Endothelial cell (in vitro differentiated cells): ENCODE data around the gene SYNJ2. TPM values are rescaled to one million over a fixed set of nuclear protein-coding genes. Genes with fewer than 3 reads are reported as not detected.

Source experiments
- DNase-seq: peaks from one replicate; pipeline ENCODE4 v3.0.0; 2021; ENCODE audit warnings: low spot score
- H3K27ac Mint-ChIP-seq: one replicate; pipeline ENCODE4 v1.8.0; 2021; ENCODE audit warnings: mixed read lengths, inconsistent platforms; ENCODE audit not compliant: unreplicated experiment
- H3K27me3 Mint-ChIP-seq: one replicate; pipeline ENCODE4 v1.8.0; 2021; ENCODE audit warnings: mild to moderate bottlenecking, moderate library complexity, mixed read lengths, inconsistent platforms; ENCODE audit not compliant: unreplicated experiment
- H3K36me3 Mint-ChIP-seq: one replicate; pipeline ENCODE4 v1.8.0; 2021; ENCODE audit warnings: mild to moderate bottlenecking, low read depth, mixed read lengths, inconsistent platforms; ENCODE audit not compliant: unreplicated experiment
- H3K4me1 Mint-ChIP-seq: one replicate; pipeline ENCODE4 v1.8.0; 2021; ENCODE audit warnings: mild to moderate bottlenecking, mixed read lengths, inconsistent platforms; ENCODE audit not compliant: unreplicated experiment
- H3K4me3 Mint-ChIP-seq: one replicate; pipeline ENCODE4 v1.8.0; 2021; ENCODE audit warnings: mild to moderate bottlenecking, mixed read lengths, inconsistent platforms; ENCODE audit not compliant: unreplicated experiment
- H3K9me3 Mint-ChIP-seq: one replicate; pipeline ENCODE4 v1.8.0; 2021; ENCODE audit warnings: mixed read lengths, inconsistent platforms; ENCODE audit not compliant: unreplicated experiment
- CTCF ChIP-seq: fragments of 200-600 bp; sonication (generic); IDR thresholded peaks from one replicate; pipeline ENCODE4 v1.5.0; 2021; ENCODE audit warnings: antibody characterized with exemption; ENCODE audit not compliant: unreplicated experiment
- total RNA-seq: library from RNA; stranded (reverse); fragmentation: NEBNext Ultra II Directional; extraction: Animal tissue kit (Norgen Biotek cat#: 25700); gene quantifications from one replicate; pipeline ENCODE4 v1.2.1, GENCODE V29; 2021; ENCODE audit not compliant: unreplicated experiment

The SYNJ2 gene
- total RNA-seq, 1 donor from 2014 or later = 33.7 TPM

DNA sequence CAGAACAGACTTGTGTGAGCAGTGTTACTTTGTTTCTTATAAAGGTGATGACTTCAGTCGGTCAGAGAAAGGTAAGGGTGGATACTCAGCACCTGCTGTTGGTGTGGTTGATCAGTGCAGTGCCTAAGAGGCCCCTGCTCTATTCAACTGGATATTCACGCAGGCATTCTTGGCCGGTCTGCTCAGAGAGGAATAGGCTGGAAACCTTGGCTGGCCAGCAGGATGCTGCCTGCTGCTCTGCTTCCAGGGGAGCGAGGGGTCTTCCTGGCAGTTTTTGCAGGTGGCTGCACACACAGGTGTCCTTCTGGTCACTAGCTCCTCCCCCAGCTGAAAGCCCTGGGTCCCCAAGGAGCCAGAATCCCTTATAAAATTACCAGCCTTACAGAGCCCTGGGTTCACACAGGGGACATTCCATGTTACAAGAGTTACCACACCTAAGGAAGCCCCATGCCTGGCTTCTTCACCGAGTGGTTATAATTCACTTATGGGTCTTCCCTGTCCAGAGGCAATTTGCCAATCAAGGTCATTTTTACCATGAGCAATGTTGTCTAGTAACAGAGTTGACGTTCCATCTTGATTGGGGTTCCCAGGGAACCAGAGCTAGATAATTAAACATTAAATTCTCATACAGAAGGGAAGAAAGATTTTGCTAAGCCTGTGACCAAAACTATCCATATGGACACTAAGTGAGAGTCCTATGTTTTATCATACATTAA is 16.4 kb downstream of the SYNJ2 start:
- peaks cover 44% of the 10 kb centered on the region for H3K4me1 Mint-ChIP-seq
- DNase-seq = no peak
- no peak overlapping the region for H3K4me3 Mint-ChIP-seq
- H3K27ac Mint-ChIP-seq = no peak overlapping the region
- peaks cover 23% of the 10 kb centered on the region for H3K36me3 Mint-ChIP-seq
- no peak for TF ChIP-seq CTCF
- no peaks in the 10 kb centered on the region for H3K9me3 Mint-ChIP-seq
- H3K27me3 Mint-ChIP-seq = peaks cover 13% of the 10 kb centered on the region

DNA sequence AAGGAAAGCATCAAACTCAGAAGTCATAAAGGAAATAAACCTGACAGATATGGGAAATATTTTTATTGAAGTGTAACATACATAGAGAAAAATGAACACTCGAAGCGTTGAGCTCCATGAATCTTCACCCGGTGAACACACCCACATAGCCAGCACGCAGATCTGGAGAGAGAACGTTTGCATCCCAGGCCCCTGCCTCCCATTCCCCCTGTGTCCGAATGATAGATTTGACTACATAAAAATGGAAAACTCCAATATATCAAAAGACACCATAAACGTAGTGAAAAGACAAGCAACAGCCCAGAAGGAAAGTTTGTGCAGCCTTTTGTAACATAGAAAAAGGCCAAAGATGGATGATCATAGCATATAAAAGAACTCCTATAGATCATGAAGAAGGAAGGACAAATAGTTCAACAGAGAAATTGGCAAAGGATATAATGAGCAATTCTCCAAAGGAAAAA is 17.1 kb downstream of the SYNJ2 start:
- Mint-ChIP-seq H3K27ac (no peak overlapping the region), H3K4me1 (peaks cover 44% of the 10 kb centered on the region), H3K27me3 (peaks cover 15% of the 10 kb centered on the region), H3K36me3 (peaks cover 24% of the 10 kb centered on the region), H3K4me3 (no peak overlapping the region), H3K9me3 (no peaks in the 10 kb centered on the region)
- no peak for DNase-seq
- TF ChIP-seq CTCF = no peak

GRCh38 chr6:157999168-158000051 is 17.7 kb downstream of the SYNJ2 start:
- H3K27me3 Mint-ChIP-seq = peaks cover 18% of the 10 kb centered on the region
- H3K4me1 Mint-ChIP-seq = peaks cover 46% of the 10 kb centered on the region
- no peaks in the 10 kb centered on the region for H3K9me3 Mint-ChIP-seq
- no peak for TF ChIP-seq CTCF
- H3K36me3 Mint-ChIP-seq = peaks cover 24% of the 10 kb centered on the region
- DNase-seq = no peak
- H3K4me3 Mint-ChIP-seq = no peak overlapping the region
- H3K27ac Mint-ChIP-seq = no peak overlapping the region

DNA sequence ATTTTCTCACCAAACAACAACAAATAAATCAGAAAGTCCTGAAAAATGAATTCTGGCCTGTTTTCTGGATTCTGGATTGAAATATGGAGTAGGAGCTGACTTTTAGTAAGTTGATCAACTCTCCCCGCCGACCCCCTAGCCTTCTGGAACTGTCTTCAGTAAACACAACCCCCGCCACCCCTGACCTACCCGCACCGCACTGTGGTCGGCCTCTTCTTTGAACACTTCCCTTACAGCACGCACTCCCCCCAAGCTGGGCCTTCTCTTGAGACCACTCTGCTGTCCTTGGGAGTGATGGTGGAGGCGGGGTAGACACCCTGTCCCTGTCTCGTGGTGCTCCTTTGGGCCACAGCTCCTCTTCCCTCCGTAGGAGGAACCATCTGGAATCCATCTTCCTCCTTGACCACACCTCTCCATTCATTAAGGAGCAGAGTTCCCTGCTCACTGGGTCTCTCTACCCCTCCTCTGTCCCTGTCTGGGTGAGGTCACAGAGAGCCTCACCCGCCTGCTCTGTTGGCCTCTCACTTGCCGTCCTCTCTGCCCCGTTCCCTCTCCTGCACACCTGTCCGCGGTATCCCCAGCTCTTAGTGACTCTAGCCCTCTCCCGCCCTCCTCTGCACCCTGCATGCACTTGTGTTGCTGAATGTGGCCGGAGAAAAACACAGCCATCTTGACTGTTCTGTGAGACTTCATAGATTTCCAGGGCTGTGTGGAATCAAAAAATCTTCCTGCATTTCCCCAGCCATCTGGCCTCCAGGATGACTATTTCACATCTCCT is 19.1 kb downstream of the SYNJ2 start:
- H3K4me3 Mint-ChIP-seq = peak overlapping the region; percentile 61
- peak overlapping the region; percentile 66 for H3K27ac Mint-ChIP-seq
- no peak for TF ChIP-seq CTCF
- H3K27me3 Mint-ChIP-seq = peaks cover 18% of the 10 kb centered on the region
- no peak for DNase-seq
- no peaks in the 10 kb centered on the region for H3K9me3 Mint-ChIP-seq
- H3K36me3 Mint-ChIP-seq = peaks cover 25% of the 10 kb centered on the region
- H3K4me1 Mint-ChIP-seq = peaks cover 42% of the 10 kb centered on the region
